Skeletal muscle tissue (tissue), 4 donors: ENCODE measurements around the gene NDUFB2. TPM values are rescaled to one million over a fixed set of nuclear protein-coding genes. Genes with fewer than 3 reads are reported as not detected.
A peak's percentile ranks its signal among the peaks of the same experiment; 100 is the strongest.
"Not testable (repeated sequence)": the region's sequence is repeated elsewhere in the genome, so short reads cannot be mapped to it uniquely, and the experiment has no call there.

ENCODE experiments used
- H3K27ac ChIP-seq: one replicate; pipeline ENCODE4 v1.7.0; 2013; ENCODE audit warnings: mild to moderate bottlenecking, low read depth, low read length, inconsistent platforms
- H3K27me3 ChIP-seq, 3 donors: one replicate each; pipeline ENCODE4 v1.7.0; 2013; ENCODE audit warnings: low read length in 3 of 3; ENCODE audit not compliant: control insufficient read depth in 3 of 3, insufficient read depth in 3 of 3
- H3K36me3 ChIP-seq, 3 donors: one replicate each; pipeline ENCODE4 v1.7.0; 2013; ENCODE audit warnings: low read length in 3 of 3; ENCODE audit not compliant: control insufficient read depth in 3 of 3, insufficient read depth in 3 of 3
- H3K4me1 ChIP-seq, 3 donors: one replicate each; pipeline ENCODE4 v1.7.0; 2013; ENCODE audit warnings: low read length in 3 of 3, mild to moderate bottlenecking in 3 of 3; ENCODE audit not compliant: control insufficient read depth in 3 of 3, insufficient read depth in 3 of 3
- H3K4me3 ChIP-seq, 3 donors: one replicate each; pipeline ENCODE4 v1.7.0; 2013; ENCODE audit warnings: low read length in 3 of 3
- H3K9ac ChIP-seq, 3 donors: one replicate each; pipeline ENCODE4 v1.7.0; 2013; ENCODE audit warnings: low read length in 3 of 3, mild to moderate bottlenecking in 3 of 3, moderate library complexity in 2 of 3, low read depth in 1 of 3
- H3K9me3 ChIP-seq, 3 donors: one replicate each; pipeline ENCODE4 v1.7.0; 2013; ENCODE audit warnings: low read length in 3 of 3; ENCODE audit not compliant: control insufficient read depth in 3 of 3
- total RNA-seq: library from RNA; depleted of rRNA; stranded (reverse); fragments of >200 nt; gene quantifications from one replicate; pipeline ENCODE4 v1.2.3, GENCODE V29; 2014
- donor health status: Osteomylitis.

Gene NDUFB2
- total RNA-seq, 1 donor from 2014 or later: 38.1 TPM

DNA sequence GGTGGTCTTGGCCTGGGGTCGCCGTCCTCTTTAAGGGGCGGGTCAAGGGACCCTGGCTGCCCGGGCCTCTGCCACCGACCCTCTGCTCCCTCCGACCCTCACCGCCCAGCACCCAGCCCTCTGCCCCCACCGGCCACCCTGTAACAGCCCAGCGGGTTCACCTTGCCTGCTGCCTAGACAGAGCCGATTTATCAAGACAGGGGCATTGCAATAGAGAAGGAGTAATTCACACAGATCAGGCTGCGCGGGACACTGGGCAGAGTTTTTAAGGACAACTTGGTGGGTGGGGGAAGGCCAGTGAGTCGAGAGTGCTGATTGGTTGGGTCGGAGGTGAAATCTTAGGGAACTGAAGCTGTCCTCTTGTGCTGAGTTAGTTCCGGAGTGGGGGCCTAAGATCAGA is 24.5 kb upstream of the NDUFB2 start:
- Histone ChIP-seq H3K27ac (no peak overlapping the region), H3K4me1 (peaks cover 19 to 33% (median 22%) of the 10 kb centered on the region in 3 donors), H3K9me3 (no peaks in the 10 kb centered on the region), H3K36me3 (no peaks in the 10 kb centered on the region), H3K9ac (peak overlapping the region in 1 of 3 donors; percentile 14), H3K27me3 (no peaks in the 10 kb centered on the region), H3K4me3 (peak overlapping the region in 1 of 3 donors; percentile 83)

DNA sequence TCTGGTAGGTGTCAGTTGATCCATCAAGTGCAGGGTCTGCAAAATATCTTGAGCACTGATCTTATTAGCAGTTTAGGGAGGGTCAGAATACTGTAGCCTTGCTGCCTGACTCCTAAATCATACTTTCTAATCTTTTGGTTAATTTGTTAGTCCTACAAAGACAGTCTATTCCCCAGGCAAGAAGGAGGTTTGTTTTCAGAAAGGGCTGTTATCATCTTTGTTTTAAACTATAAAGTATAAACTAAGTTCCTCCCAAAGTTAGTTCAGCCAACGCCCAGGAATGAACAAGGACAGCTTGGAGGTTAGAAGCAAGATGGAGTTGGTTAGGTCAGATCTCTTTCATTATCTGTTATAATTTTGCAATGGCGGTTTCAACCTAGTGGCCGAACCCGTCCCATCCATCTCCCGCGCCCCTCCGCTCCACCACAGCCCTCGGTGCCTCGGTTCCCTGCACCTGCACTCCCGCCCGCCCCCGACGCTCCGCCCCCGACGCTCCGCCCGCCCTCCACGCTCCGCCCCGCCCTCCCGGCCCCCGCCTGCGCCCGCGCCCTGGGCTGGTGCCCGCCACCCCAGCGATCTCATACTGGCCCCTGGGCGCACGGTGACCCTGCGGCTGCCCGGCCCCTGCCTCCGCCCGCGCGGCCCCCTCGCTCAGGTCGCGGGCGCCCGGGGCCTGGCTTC is 24.0 kb upstream of the NDUFB2 start, which contains the start of gene ADCK2:
TSS of gene ADCK2 (plus strand) at position 564 of the 681 bp plus-strand sequence. CDS start 386 bp downstream, outside the sequence.
- H3K4me3 ChIP-seq: peak within 1 kb of the TSS; percentile 67 to 83 (median 83)
- peak within 1 kb of the TSS; percentile 68 to 85 (median 77) for H3K9ac ChIP-seq
- no peaks in the 10 kb centered on the region for H3K9me3 ChIP-seq
- H3K4me1 ChIP-seq: peaks cover 19 to 33% (median 22%) of the 10 kb centered on the region in 3 donors
- peak within 1 kb of the TSS; percentile 12 for H3K27ac ChIP-seq
- no peaks in the 10 kb centered on the region for H3K36me3 ChIP-seq
- H3K27me3 ChIP-seq: no peaks in the 10 kb centered on the region

DNA sequence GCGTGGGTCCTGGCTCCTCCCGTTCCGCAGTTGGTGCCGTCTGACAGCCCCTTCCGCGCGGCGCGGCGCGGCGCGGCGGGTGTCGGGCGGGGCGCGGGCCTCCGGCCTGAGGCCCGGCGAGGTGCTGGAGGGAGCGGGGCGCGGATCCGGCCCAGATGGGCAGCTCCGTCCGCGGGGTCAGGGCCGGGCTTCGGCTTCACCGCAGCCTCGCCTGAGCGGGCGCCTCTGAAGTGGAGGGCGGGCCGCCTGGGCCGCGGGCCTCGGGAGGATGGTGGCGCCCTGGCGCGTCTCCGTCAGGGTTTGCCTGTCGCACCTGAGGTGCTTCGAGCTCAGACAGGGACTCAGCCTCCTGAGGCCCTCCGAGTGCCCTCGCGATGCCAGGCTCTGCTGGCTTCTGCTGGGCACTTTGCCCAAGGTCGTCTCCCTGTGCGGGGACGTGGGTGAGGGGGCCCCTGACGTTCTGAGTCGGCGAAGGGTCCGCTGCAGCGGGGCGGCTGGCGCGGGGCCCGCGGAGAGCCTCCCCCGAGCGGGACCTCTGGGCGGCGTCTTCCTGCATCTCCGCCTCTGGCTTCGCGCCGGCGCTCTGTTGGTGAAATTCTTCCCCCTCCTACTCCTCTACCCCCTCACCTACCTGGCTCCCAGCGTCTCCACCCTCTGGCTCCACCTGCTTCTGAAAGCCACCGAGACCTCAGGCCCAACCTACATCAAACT is 23.3 kb upstream of the NDUFB2 start:
- Histone ChIP-seq H3K36me3 (peaks cover 2 to 5% (median 4%) of the 10 kb centered on the region in 3 donors), H3K27me3 (no peaks in the 10 kb centered on the region), H3K9me3 (no peaks in the 10 kb centered on the region), H3K4me1 (peaks cover 19 to 33% (median 22%) of the 10 kb centered on the region in 3 donors), H3K9ac (peak overlapping the region; percentile 68 to 85 (median 77)), H3K27ac (peak overlapping the region; percentile 12), H3K4me3 (peak overlapping the region; percentile 67 to 83 (median 83))

DNA sequence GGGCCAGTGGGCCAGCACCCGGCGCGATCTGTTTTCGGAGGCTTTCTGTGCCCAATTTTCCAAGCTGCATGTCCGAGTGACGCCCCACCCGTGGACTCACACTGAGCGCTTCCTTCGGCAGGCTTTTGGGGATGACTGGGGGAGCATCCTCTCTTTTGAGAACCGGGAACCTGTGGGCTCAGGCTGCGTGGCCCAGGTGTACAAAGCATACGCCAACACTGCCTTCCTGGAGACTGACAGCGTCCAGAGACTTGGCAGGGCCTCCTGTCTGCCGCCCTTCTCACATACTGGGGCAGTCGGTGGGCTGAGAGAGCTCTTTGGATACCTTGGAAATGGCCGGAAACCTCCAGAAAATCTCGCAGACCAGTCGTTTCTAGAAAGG is 22.7 kb upstream of the NDUFB2 start:
- Histone ChIP-seq H3K27me3 (no peaks in the 10 kb centered on the region), H3K4me1 (peaks cover 19 to 33% (median 22%) of the 10 kb centered on the region in 3 donors), H3K9ac (peak overlapping the region in 2 of 3 donors; percentile 77 to 85), H3K36me3 (peaks cover 2 to 5% (median 5%) of the 10 kb centered on the region in 3 donors), H3K27ac (peak overlapping the region; percentile 25), H3K9me3 (no peaks in the 10 kb centered on the region), H3K4me3 (peak overlapping the region; percentile 67 to 83 (median 83))

DNA sequence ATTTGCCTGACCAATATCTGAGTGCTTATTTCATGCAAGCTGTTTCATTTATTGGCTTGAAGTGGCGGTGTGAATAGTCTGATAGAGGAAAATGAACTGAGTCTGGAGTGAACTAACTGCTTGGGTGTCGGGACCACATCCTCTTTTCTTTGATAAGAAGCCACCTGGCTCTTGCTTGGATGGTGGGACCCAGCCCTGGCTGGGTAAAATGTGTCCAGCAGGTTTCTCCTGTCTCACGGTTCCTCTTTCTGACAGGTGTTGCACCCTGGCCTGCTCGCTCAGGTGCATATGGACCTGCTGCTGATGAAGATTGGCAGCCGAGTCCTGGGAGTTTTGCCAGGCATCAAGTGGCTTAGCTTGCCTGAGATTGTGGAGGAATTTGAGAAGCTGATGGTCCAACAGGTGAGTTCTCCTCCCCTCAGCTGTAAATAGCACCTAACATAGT is 22.1 kb upstream of the NDUFB2 start:
- Histone ChIP-seq H3K9me3 (no peaks in the 10 kb centered on the region), H3K27me3 (no peaks in the 10 kb centered on the region), H3K4me3 (peak overlapping the region in 1 of 3 donors; percentile 67), H3K4me1 (peaks cover 19 to 33% (median 22%) of the 10 kb centered on the region in 3 donors), H3K36me3 (peaks cover 2 to 11% (median 8%) of the 10 kb centered on the region in 3 donors), H3K27ac (peak overlapping the region; percentile 25), H3K9ac (peak overlapping the region in 1 of 3 donors; percentile 85)

DNA sequence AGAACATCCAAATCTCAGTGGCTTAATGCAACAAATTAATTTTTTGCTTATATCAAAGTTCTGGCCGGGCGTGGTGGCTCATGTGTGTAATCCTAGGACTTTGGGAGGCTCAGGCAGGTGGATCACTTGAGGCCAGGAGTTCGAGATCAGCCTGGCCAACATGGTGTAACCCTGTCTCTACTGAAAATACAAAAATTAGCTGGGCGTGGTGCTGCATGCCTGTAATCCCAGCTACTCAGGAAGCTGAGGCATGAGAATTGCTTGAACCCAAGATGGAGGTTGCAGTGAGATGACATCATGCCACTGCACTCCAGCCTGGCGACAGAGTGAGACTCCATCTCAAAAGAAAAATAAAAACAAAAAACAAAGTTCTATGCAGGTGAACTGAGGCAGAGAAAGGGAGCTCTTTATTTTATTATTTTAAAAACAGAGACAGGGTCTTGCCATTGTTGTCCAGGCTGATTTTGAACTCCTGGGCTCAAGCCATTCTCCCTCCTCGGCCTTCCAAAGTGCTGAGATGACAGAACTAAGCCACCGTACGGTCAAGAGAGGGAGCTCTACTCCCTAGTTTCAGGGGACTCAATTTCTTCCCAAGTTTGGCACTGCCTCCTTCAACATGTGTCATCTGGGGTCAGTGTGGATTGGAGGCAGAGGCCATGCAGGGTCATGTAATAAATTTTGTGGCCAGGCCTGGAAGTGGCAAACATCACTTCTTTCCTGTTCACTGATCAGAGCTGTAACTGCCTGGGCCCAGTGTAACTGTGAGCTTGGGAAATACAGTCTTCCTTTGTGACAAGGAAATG is 21.4 kb upstream of the NDUFB2 start:
- H3K4me3 ChIP-seq: no peak overlapping the region
- H3K9me3 ChIP-seq: no peaks in the 10 kb centered on the region
- H3K4me1 ChIP-seq: peaks cover 19 to 33% (median 22%) of the 10 kb centered on the region in 3 donors
- H3K27me3 ChIP-seq: no peaks in the 10 kb centered on the region
- H3K36me3 ChIP-seq: peaks cover 2 to 15% (median 9%) of the 10 kb centered on the region in 3 donors
- H3K27ac ChIP-seq: peak overlapping the region; percentile 2
- no peak overlapping the region for H3K9ac ChIP-seq

DNA sequence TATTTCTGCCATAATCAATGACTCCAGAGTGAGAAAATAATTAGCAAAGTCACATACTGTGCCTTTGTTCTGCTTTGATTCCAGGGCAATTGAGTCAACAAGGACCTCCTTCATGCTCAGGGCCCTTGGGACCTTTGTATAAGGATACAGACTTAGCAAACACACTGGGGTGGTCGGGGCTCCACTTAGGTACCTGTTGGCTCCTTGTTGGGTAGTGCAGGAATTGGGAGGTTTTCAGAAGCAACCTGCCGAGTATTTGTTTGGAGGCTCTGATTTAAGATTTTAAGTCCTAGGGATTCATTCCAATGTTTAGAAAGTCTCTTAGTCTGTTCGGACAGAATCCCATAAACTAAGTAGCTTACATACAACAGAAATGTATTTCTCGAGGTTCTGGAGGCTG is 20.8 kb upstream of the NDUFB2 start:
- Histone ChIP-seq H3K9ac (no peak overlapping the region), H3K36me3 (peaks cover 5 to 20% (median 10%) of the 10 kb centered on the region in 3 donors), H3K27ac (peak overlapping the region; percentile 2), H3K4me3 (no peak overlapping the region), H3K9me3 (no peaks in the 10 kb centered on the region), H3K27me3 (no peaks in the 10 kb centered on the region), H3K4me1 (peaks cover 19 to 33% (median 22%) of the 10 kb centered on the region in 3 donors)

DNA sequence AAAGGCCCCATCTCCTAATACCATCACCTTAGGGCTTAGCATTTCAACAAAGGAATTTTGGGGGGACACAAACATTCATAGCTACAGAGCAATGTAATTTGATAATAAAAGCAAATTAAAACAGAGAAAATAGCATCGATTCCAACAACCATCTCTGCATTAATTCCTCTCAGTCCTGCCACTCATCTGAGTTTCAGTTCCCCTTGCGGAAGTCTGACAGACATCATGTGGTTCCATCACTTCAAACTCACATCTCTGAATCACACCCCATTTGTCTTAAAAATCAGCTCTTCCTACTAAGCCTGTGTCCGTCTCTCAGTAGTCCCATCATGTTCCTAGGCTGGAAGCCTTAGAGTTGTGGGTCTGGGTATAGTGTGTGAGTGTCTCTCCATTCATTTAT is 20.2 kb upstream of the NDUFB2 start:
- Histone ChIP-seq H3K9ac (no peak overlapping the region), H3K4me1 (peaks cover 19 to 33% (median 22%) of the 10 kb centered on the region in 3 donors), H3K36me3 (peaks cover 8 to 24% (median 14%) of the 10 kb centered on the region in 3 donors), H3K27me3 (no peaks in the 10 kb centered on the region), H3K9me3 (no peaks in the 10 kb centered on the region), H3K27ac (no peak overlapping the region), H3K4me3 (no peak overlapping the region)

DNA sequence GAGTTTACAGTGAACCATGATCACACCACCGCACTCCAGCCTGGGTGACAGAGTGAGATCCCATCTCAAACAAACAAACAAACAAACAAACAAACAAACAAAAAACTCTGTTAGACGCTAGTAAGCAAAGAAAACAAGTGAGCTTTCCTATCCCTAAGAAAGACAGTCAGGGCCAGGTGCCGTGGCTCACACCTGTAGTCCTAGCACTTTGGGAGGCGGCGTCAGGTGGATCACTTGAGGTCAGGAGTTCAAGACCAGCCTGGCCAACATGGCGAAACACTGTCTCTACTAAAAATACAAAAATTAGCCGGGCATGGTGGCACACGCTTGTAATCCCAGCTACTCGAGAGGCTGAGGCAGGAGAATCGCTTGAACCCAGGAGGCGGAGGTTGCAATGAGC is 19.6 kb upstream of the NDUFB2 start:
- H3K27ac ChIP-seq, H3K4me3 ChIP-seq, H3K9me3 ChIP-seq, H3K9ac ChIP-seq, H3K27me3 ChIP-seq: not testable (repeated sequence)
- H3K4me1 ChIP-seq: peaks cover 19 to 33% (median 22%) of the 10 kb centered on the region in 3 donors
- H3K36me3 ChIP-seq: peaks cover 11 to 30% (median 19%) of the 10 kb centered on the region in 3 donors
